Activated CD4-positive, alpha-beta T cell treated with anti-CD3 and anti-CD28 coated beads, Interleukin-2, amount 50 U/mL, for 1 hour (primary cell): ENCODE data around the gene ABHD1.
"Not testable (repeated sequence)": the region's sequence is repeated elsewhere in the genome, so short reads cannot be mapped to it uniquely, and the experiment has no call there.

Experiments
- DNase-seq: peaks from one replicate; pipeline ENCODE4 v3.0.0-alpha.2; 2020

Gene ABHD1

GRCh38 chr2:27123302-27124150 is at the start of gene ABHD1:
Gene ABHD1 (plus strand): TSS chr2:27123815. CDS start chr2:27123949, 134 bp downstream.
- DNase-seq = peak; percentile 40

GRCh38 chr2:27074738-27075565 is 48.7 kb upstream of the ABHD1 start:
- DNase-seq = peak; percentile 45

DNA sequence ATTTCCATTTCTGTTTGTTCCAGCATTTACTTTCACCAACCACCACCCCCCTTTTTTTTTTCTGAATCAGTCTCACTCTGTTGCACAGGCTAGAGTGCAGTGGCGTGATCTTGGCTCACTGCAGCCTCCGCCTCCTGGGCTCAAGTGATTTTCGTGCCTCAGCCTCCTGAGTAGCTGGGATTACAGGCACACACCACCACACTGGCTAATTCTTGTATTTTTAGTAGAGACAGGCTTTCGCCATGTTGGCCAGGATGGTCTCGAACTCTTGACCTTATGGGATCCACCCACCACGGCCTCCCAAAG is 48.1 kb upstream of the ABHD1 start:
- DNase-seq = not testable (repeated sequence)

DNA sequence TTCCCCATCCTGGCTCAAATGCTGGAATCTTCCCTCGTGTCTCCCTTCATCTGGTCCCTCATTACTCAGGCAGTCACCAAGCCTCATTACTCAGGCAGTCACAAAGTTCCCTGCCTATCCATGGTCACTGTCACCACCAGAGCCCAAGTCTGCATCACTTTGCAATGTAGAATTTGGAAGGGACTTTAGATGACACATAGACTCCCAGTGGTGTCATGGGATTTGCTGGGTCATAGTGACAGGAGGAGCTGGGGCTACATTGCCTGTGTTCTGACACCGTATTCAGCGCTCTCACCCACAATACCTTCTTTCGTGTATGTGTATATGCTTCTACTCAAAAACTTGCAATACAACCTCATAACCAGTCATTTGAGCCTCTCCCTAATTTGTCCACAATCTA is 47.3 kb upstream of the ABHD1 start:
- DNase-seq = no peak

- DNase-seq = no peak
Observed at GRCh38 chr2:27077231-27077630, 46.4 kb upstream of the ABHD1 start.

DNA sequence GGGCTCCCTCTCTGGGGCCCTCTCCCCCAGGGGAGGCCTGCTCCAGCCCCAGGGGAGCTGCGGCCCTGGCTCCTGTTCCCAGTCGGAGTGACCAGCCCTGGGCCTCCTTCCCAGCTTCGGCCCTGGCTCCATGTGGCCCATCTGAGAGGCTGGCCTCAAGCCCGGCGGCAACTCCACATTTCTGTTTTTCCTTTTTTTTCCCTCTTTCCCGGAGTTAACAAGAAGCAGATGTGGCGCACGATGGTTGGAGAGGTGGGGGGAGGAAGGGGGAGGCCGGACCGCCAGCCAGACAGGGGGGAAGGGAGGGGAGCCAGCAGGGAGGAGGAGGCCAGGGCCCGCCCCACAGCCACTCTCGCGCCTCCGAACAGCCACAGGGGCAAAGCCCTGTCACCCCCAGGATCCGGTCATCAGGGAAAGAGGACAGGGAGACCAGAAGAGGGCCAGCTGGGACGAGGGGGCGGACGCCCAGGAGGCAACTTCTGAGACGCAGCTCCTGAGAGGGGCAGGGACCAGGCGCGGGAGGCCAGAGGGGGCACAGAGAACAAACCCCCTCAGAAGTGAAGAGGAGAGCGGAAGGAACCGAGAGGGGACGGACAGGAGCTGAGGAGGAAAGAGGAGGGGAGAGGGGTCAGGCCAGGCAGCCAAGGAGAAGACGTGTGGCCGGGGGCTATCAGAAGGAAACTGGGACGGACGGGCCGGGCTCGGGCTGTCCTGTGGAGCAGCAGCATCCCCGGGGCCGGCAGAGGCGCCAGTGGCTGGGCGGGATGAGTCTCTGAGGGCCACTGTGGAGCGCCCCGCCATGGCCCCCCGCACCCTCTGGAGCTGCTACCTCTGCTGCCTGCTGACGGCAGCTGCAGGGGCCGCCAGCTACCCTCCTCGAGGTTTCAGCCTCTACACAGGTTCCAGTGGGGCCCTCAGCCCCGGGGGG is 45.1 kb upstream of the ABHD1 start, which contains the start of gene EMILIN1:
TSS of gene EMILIN1 (plus strand) at position 349 of the 928 bp plus-strand sequence. CDS start at position 800, 451 bp downstream.
- no peak for DNase-seq

GRCh38 chr2:27079233-27080139 is 44.1 kb upstream of the ABHD1 start:
- DNase-seq = no peak

GRCh38 chr2:27080140-27080469 is 43.5 kb upstream of the ABHD1 start:
- no peak for DNase-seq

GRCh38 chr2:27080603-27080936 is 43.0 kb upstream of the ABHD1 start:
- DNase-seq = no peak

DNA sequence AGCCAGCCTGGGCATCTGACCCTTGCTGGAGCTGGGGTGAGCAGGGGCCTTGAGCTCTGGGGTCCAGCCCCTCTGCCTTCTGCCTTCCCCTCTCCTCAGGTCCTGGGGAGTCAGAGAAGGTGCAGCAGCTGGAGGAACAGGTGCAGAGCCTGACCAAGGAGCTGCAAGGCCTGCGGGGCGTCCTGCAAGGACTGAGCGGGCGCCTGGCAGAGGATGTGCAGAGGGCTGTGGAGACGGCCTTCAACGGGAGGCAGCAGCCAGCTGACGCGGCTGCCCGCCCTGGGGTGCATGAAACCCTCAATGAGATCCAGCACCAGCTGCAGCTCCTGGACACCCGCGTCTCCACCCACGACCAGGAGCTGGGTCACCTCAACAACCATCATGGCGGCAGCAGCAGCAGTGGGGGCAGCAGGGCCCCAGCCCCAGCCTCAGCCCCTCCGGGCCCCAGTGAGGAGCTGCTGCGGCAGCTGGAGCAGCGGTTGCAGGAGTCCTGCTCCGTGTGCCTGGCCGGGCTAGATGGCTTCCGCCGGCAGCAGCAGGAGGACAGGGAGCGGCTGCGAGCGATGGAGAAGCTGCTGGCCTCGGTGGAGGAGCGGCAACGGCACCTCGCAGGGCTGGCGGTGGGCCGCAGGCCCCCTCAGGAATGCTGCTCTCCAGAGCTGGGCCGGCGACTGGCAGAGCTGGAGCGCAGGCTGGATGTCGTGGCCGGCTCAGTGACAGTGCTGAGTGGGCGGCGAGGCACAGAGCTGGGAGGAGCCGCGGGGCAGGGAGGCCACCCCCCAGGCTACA is 41.4 kb upstream of the ABHD1 start:
- no peak for DNase-seq

- DNase-seq = no peak
Observed at GRCh38 chr2:27082773-27083409, 40.7 kb upstream of the ABHD1 start.

GRCh38 chr2:27083410-27084296 is 40.0 kb upstream of the ABHD1 start:
- no peak for DNase-seq

DNA sequence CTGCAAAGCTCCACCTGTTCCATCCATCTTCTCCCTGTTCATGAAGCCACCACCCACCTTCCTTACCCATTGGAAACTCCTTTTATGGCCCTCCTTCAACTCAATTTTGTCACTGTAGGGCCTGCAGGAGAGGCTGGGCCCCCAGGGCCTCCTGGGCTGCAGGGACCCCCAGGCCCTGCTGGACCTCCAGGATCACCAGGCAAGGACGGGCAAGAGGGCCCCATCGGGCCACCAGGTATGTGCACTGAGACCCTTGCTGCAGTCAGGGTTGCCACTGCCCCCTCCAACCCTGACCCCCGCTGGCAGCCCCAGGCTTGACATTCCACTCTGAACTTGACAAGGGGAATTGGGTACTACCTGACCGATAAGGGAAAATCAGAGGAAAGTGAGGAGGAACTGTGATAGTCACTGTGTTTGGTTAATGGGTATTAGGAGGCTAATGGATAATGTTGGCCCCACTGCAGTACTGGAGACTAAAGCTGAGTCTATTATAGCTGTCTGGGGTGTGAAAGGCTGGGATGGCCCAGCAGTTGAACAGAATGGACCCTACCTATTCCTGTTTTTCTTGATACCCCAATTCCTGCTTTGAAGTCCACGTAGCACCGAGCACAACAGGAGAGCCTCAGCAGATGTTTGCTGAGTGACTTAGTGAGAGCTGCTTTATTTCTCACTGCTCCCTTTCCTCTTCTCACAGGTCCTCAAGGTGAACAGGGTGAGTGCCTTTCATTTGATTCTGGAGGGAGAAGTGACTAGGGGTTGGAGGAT is 39.1 kb upstream of the ABHD1 start:
- no peak for DNase-seq

- DNase-seq = no peak
Observed at GRCh38 chr2:27085062-27085672, 38.4 kb upstream of the ABHD1 start.

DNA sequence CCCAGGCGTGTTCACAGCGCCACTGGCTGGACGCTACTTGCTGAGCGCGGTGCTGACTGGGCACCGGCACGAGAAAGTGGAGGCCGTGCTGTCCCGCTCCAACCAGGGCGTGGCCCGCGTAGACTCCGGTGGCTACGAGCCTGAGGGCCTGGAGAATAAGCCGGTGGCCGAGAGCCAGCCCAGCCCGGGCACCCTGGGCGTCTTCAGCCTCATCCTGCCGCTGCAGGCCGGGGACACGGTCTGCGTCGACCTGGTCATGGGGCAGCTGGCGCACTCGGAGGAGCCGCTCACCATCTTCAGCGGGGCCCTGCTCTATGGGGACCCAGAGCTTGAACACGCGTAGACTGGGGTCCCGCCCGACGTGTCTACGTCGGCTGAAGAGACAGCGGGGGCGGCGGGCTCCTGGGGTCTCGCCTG is 37.9 kb upstream of the ABHD1 start:
- DNase-seq = peak; percentile 15

GRCh38 chr2:27086090-27086723 is 37.4 kb upstream of the ABHD1 start:
- peak; percentile 97 for DNase-seq

DNA sequence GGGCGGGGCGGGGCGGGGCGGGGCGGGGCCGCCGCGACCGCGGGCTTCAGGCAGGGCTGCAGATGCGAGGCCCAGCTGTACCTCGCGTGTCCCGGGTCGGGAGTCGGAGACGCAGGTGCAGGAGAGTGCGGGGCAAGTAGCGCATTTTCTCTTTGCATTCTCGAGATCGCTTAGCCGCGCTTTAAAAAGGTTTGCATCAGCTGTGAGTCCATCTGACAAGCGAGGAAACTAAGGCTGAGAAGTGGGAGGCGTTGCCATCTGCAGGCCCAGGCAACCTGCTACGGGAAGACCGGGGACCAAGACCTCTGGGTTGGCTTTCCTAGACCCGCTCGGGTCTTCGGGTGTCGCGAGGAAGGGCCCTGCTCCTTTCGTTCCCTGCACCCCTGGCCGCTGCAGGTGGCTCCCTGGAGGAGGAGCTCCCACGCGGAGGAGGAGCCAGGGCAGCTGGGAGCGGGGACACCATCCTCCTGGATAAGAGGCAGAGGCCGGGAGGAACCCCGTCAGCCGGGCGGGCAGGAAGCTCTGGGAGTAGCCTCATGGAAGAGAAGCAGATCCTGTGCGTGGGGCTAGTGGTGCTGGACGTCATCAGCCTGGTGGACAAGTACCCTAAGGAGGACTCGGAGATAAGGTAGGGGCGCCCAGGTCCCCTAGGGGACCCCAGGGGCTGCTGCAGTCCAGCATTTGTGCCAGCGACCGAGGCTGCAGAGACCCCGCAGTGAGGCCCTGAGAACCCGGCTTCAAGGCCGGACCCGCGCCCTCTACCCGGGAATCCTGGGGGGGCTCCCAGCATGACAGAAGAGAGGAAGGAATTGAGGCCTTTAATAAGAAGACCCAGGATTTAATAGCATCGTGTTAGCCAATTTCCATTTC is 36.7 kb upstream of the ABHD1 start, which contains the start of gene KHK:
TSS of gene KHK (plus strand) at position 49 of the 870 bp plus-strand sequence. CDS start at position 537, 488 bp downstream.
- DNase-seq = no peak
